Islet precursor cell (in vitro differentiated cells): ENCODE results near the gene CRTC1.
A peak's percentile ranks its signal among the peaks of the same experiment; 100 is the strongest.
"Not testable (repeated sequence)": the region's sequence is repeated elsewhere in the genome, so short reads cannot be mapped to it uniquely, and the experiment has no call there.

ENCODE experiments used
- DNase-seq: peaks from one replicate; pipeline ENCODE4 v3.0.0-alpha.2; 2018

The CRTC1 gene

DNA sequence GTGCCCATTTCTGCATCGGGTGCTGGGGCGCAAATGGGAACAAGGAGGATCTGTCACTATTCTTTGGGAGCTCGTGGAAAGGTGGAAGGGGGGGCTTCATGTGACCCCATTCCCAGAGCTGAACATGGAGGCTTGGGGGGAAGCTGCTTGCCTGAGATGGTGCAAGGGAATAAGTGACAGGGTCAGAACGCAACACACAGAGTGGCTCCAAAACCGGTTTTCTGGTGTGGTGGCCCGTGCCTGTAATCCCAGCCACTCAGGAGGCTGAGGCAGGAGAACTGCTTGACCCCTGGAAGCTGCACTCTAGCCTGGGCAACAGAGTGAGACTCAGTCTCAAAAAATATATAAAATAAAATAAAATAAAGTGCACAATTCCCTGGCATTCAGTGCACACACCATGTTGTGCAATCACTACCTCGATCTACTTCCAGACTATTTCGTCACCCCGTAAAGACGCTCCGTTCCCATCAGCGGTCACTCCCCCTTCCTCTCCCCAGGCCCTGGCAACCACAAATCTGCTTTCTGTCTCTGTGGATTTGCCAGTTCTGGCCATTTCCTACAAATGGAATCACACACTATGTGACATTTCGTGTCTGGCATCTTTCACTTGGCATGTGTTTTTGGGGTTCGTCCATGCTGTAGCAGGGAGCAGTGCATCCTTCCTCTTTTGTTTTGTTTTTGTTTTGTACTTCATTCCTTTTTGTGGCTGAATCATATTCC, 125.8 kb downstream of the CRTC1 start:
- DNase-seq = no peak

DNA sequence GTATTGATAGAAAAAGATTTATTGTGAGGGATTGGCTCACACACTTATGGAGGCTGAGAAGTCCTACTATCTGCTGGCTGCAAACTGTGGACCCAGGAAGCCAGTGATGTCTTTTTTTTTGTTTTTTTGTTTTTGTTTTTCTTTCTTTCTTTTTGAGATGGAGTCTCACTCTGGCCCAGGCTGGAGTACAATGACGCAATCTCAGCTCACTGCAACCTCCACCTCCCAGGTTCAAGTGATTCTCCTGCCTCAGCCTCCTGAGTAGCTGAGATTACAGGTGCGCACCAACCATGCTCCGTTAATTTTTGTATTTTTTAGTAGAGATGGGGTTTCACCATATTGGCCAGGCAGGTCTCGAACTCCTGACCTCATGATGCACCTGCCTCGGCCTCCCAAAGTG, 128.2 kb downstream of the CRTC1 start:
- DNase-seq = not testable (repeated sequence)

DNA sequence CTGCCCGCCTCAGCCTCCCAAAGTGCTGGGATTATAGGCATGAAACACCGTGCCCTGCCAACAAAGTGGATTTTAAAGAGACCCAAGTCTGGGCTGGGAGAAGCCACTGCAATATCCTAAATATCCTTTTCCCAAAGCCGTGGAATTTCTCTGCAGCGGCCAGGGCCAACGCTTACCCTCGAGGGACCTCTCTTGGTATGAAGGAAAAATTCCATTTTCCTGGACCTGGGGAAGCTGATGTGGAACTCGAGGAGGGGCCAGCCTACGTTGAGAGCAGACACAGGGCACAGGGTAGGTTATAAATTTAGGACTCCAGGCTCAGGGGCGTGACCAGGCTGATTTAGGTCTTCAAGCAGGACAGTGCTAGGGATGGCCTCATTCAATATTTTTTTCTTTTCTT, 130.6 kb downstream of the CRTC1 start:
- DNase-seq = no peak

DNA sequence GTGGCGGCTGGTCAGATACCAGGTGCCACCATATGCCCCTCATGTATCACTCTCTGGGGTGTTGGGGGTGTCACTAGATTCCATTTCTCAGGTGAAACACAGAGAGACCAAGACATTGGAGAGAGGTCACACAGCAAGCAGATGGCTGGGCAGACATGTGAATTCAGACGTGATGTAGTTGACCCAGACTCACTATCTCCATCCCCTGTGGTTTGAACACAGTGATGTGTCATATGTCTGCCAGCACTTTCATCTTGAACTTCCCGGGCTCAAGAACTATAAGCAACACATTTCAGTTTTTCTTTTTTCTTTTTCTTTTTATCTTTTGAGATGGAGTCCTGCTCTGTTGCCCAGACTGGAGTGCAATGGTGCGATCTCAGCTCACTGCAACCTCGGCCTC, 132.2 kb downstream of the CRTC1 start:
- DNase-seq = no peak

DNA sequence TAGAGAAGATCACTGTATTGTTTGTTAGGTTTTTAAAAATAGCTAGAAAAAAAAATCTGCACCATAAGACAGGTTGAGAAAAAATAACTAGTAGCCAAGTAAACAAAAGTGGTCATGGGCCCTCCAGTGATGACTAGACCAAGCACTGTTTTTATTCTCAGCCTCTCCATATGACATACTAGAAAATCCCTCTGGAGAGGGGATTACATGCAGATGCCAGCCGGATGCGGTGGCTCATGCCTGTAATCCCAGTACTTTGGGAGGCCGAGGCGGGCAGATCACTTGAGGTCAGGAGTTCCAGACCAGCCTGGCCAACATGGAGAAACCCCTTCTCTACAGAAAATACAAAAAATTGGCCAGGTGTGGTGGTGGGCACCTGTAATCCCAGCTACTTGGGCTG, 133.2 kb downstream of the CRTC1 start:
- DNase-seq = not testable (repeated sequence)

DNA sequence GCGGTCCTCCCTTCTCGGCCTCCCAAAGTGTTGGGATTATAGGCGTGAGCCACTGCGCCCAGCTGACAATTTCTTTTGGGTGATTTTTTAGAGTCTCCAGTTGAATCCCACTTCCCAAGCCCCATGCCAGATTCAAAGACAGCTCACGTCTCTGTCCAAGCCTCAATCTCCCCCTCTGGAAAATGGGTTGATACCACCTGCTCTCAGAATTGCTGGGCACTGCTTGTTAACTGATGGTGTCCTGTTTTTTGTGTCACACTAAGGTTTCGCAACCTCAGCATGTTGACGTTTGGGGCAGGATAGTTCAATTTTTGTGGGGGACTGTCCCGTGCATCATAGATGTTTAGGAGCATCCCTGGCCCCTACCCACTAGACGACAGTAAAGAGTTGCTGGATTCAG, 134.1 kb downstream of the CRTC1 start:
- DNase-seq = no peak

DNA sequence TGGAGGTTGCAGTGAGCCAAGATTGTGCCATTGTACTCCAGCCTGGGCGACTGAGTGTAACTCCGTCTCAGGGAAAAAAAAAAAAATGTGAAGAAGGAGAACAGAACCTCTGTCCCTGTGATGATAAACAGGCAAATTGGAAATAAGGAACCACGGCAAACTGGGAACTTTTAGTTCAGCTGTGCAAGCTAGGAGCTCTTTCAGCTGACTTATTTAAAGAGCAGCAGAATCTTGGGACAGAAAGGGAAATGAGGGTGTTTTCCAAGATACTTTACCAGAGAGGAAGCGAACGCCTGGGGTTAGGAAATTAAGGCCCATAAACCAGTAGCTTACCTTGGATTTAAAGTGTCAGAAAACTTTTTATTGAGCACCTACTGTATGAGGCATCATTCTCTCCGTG, 145.3 kb downstream of the CRTC1 start:
- no peak for DNase-seq

DNA sequence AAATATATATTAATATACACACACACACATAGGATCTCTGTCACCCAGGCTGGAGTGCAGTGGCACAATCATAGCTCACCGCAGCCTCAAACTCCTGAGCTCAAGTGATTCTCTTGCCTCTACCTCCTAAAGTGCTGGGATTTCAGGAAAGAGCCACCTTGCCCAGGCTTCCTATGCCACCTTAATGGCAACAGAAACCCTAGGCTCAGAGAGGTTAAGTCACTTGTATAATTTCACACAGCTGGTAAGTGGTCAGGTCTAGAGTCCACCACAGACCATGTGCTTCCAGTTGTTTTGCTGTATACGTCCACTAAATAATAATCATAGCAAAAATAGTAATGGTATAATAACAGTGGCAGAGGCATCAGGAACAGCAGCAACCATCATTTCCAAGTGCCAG, 147.0 kb downstream of the CRTC1 start:
- no peak for DNase-seq

DNA sequence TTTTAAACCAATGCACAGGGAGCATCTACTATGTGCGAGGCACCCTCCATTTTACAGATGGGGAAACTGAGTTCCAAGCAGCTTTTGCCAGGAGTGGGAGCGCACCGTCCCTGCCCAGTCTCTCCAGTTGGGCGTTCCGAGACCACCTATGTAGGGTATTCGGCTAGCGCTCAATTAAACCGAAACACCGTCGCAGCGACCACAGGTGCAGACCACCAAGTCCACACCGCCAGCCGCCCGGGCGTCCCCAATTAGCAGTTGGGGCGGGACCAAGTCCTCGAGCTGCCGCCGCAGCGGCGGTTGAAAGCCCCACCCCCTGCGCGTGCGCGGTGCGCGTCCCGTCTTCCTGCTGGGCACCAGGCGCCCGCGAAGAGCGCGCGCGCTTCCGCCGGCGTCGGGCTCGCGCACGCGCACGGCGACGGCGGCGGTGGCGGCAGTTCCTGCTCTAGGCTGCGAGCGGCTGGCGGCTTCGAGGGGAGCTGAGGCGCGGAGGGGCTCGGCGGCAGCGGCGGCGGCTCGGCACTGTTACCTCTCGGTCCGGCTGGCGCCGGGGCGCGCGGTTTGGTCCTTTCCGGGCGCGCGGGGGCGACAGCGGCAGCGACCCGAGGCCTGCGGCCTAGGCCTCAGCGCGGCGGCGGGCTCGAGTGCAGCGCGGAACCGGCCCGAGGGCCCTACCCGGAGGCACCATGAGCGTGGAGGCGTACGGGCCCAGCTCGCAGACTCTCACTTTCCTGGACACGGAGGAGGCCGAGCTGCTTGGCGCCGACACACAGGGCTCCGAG, 148.2 kb downstream of the CRTC1 start, which contains the start of gene UPF1:
TSS of gene UPF1 (plus strand) at position 436 of the 782 bp plus-strand sequence. CDS start at position 687, 251 bp downstream.
- DNase-seq = peak; percentile 96
